Adrenal gland (tissue), 5 donors: Measurements from ENCODE around the gene EYS.

Experiments
- CTCF ChIP-seq, 6 experiments: fragments of 450-650 bp in 4 of 6; fragments of 200-600 bp in 2 of 6; sonication (generic) in 1 of 6; IDR thresholded peaks; 1 replicate in 5 of 6; 2 replicates in 1 of 6; pipeline versions ENCODE4 v1.5.1 to v1.8.0; 2016 to 2021; ENCODE audit warnings: antibody characterized with exemption in 6 of 6, mild to moderate bottlenecking in 2 of 6, moderate library complexity in 1 of 6
- POLR2A ChIP-seq, 2 donors: fragments of 450-650 bp; IDR thresholded peaks; one replicate each; pipeline ENCODE4 v1.6.1; 2017; ENCODE audit warnings: antibody characterized with exemption in 2 of 2, mild to moderate bottlenecking in 2 of 2, moderate library complexity in 1 of 2
- donor health status: DM: no; HTN: no; CAD: no.

- TF ChIP-seq CTCF (IDR thresholded peaks at IDR 0.05) (no peak), POLR2A (IDR thresholded peaks at IDR 0.05) (no peak)
Measured at GRCh38 chr6:64920257-64920656, 786.8 kb downstream of the EYS start.
